ENCODE data around the gene TAF7L. TPM values are rescaled to one million over a fixed set of nuclear protein-coding genes. Genes with fewer than 3 reads are reported as not detected.

Gene TAF7L
- total and polyA plus RNA-seq, 4 donors, result 0.03 to 0.40 (median 0.33) TPM; not detected in 1

DNA sequence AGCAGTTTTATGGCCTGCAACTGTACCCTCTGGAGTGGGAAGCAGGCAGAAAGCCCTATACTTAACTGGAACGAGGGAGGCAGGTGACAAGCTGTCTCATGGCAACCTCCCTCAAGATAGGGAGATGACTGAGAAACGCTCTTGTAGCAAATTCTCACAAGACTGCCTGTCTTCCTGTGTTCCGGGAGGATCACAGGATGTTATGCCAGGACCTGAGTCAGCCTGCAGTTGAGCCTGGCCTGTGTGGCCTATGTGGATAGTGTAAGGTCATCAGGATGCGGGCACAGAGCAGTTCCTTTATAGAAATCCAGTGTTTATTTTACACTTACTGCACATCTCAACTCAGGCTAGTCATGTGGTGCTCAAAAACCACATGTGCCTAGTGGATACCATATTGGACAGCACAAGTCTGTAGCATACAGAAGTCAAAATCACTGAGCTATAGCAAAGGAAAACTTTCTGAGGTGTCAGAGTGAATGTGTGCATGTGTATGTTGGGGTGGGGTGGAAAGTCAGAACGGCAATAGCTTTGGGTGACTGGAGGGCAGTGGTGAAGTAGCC, 25.2 kb downstream of the TAF7L start:
- H3K9ac ChIP-seq (ENCODE audit: low read depth in 1 of 2, low read length in 2 of 2), result no peak overlapping the region
- TF ChIP-seq, protein P1, sequence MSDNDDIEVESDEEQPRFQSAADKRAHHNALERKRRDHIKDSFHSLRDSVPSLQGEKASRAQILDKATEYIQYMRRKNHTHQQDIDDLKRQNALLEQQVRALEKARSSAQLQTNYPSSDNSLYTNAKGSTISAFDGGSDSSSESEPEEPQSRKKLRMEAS (IDR thresholded peaks at IDR 0.05), result no peak
- no peak for TF ChIP-seq GABPA (IDR thresholded peaks at IDR 0.05 in 1 of 2, conservative IDR thresholded peaks at IDR 0.05 in 1 of 2)
- TF ChIP-seq, protein P2, sequence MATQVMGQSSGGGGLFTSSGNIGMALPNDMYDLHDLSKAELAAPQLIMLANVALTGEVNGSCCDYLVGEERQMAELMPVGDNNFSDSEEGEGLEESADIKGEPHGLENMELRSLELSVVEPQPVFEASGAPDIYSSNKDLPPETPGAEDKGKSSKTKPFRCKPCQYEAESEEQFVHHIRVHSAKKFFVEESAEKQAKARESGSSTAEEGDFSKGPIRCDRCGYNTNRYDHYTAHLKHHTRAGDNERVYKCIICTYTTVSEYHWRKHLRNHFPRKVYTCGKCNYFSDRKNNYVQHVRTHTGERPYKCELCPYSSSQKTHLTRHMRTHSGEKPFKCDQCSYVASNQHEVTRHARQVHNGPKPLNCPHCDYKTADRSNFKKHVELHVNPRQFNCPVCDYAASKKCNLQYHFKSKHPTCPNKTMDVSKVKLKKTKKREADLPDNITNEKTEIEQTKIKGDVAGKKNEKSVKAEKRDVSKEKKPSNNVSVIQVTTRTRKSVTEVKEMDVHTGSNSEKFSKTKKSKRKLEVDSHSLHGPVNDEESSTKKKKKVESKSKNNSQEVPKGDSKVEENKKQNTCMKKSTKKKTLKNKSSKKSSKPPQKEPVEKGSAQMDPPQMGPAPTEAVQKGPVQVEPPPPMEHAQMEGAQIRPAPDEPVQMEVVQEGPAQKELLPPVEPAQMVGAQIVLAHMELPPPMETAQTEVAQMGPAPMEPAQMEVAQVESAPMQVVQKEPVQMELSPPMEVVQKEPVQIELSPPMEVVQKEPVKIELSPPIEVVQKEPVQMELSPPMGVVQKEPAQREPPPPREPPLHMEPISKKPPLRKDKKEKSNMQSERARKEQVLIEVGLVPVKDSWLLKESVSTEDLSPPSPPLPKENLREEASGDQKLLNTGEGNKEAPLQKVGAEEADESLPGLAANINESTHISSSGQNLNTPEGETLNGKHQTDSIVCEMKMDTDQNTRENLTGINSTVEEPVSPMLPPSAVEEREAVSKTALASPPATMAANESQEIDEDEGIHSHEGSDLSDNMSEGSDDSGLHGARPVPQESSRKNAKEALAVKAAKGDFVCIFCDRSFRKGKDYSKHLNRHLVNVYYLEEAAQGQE (IDR thresholded peaks at IDR 0.05), result no peak
- no peak for TF ChIP-seq TAF1 (conservative IDR thresholded peaks at IDR 0.05)
- no peak for TF ChIP-seq YY1 (IDR thresholded peaks at IDR 0.05)
- no peak for TF ChIP-seq ZBTB33 (IDR thresholded peaks at IDR 0.05)
- TF ChIP-seq HNF4A (conservative IDR thresholded peaks at IDR 0.05), result no peak
- TF ChIP-seq NR2F2 (IDR thresholded peaks at IDR 0.05), result no peak
- no peak for TF ChIP-seq HNF4G (IDR thresholded peaks at IDR 0.05)
- no peak for TF ChIP-seq RAD21 (IDR thresholded peaks at IDR 0.05)
- no peak for TF ChIP-seq RXRA (IDR thresholded peaks at IDR 0.05)
- no peak for TF ChIP-seq EGR1 (IDR thresholded peaks at IDR 0.05; ENCODE audit: low read depth in 2 of 2)
- no peak for TF ChIP-seq JUND (IDR thresholded peaks at IDR 0.05)
- TF ChIP-seq SP1 (IDR thresholded peaks at IDR 0.05), result no peak
- no peak for TF ChIP-seq FOXA1 (IDR thresholded peaks at IDR 0.05)
- no peaks in the 10 kb centered on the region for H3K36me3 ChIP-seq (ENCODE audit: control insufficient read depth in 4 of 4, insufficient read depth in 3 of 4, low read depth in 1 of 4, low read length in 3 of 4)
- DNase-seq (ENCODE audit: low spot score), result no peak
- no peak overlapping the region for H3K27ac ChIP-seq (ENCODE audit: low read depth in 1 of 2, low read length in 2 of 2)
- H3K4me1 ChIP-seq (ENCODE audit: control insufficient read depth in 4 of 4, insufficient read depth in 4 of 4, low read length in 3 of 4), result no peaks in the 10 kb centered on the region
- 74% methylated on average over 5 of the region's 5 CpGs for WGBS
- H3K9me3 ChIP-seq (ENCODE audit: control insufficient read depth in 4 of 4, low read length in 3 of 4), result no peaks in the 10 kb centered on the region
- H3K27me3 ChIP-seq (ENCODE audit: control insufficient read depth in 4 of 4, insufficient read depth in 4 of 4, low read length in 3 of 4), result peaks cover 0 to 2% (median 0%) of the 10 kb centered on the region in 4 donors
- H3K4me3 ChIP-seq (ENCODE audit: low read depth in 1 of 3, low read length in 3 of 3), result no peak overlapping the region

- Histone ChIP-seq H3K9me3 (ENCODE audit: control insufficient read depth in 4 of 4, low read length in 3 of 4) (no peaks in the 10 kb centered on the region), H3K4me1 (ENCODE audit: control insufficient read depth in 4 of 4, insufficient read depth in 4 of 4, low read length in 3 of 4) (no peaks in the 10 kb centered on the region), H3K4me3 (ENCODE audit: low read depth in 1 of 3, low read length in 3 of 3) (no peak overlapping the region), H3K36me3 (ENCODE audit: control insufficient read depth in 4 of 4, insufficient read depth in 3 of 4, low read depth in 1 of 4, low read length in 3 of 4) (no peaks in the 10 kb centered on the region), H3K27me3 (ENCODE audit: control insufficient read depth in 4 of 4, insufficient read depth in 4 of 4, low read length in 3 of 4) (peaks cover 0 to 4% (median 0%) of the 10 kb centered on the region in 4 donors), H3K27ac (ENCODE audit: low read depth in 1 of 2, low read length in 2 of 2) (no peak overlapping the region), H3K9ac (ENCODE audit: low read depth in 1 of 2, low read length in 2 of 2) (no peak overlapping the region)
- 83% methylated on average over 2 of the region's 2 CpGs for WGBS
- no peak for DNase-seq (ENCODE audit: low spot score)
- TF ChIP-seq JUND (IDR thresholded peaks at IDR 0.05), result no peak
- TF ChIP-seq GABPA (IDR thresholded peaks at IDR 0.05 in 1 of 2, conservative IDR thresholded peaks at IDR 0.05 in 1 of 2), result no peak
- TF ChIP-seq, protein P2 (IDR thresholded peaks at IDR 0.05), result no peak
- no peak for TF ChIP-seq ATF3 (IDR thresholded peaks at IDR 0.05)
- no peak for TF ChIP-seq HNF4A (conservative IDR thresholded peaks at IDR 0.05)
- no peak for TF ChIP-seq SP1 (IDR thresholded peaks at IDR 0.05)
- no peak for TF ChIP-seq RXRA (IDR thresholded peaks at IDR 0.05)
- TF ChIP-seq EGR1 (IDR thresholded peaks at IDR 0.05; ENCODE audit: low read depth in 2 of 2), result no peak
- no peak for TF ChIP-seq RAD21 (IDR thresholded peaks at IDR 0.05)
- no peak for TF ChIP-seq NR2F2 (IDR thresholded peaks at IDR 0.05)
- TF ChIP-seq, protein P1 (IDR thresholded peaks at IDR 0.05), result no peak
- no peak for TF ChIP-seq CTCF (IDR thresholded peaks at IDR 0.05; ENCODE audit: low read depth, low read length, missing input control)
- TF ChIP-seq FOXA2 (IDR thresholded peaks at IDR 0.05), result no peak
- TF ChIP-seq FOXA1 (IDR thresholded peaks at IDR 0.05), result no peak
- TF ChIP-seq YY1 (IDR thresholded peaks at IDR 0.05), result no peak
- TF ChIP-seq HNF4G (IDR thresholded peaks at IDR 0.05), result no peak
Measured at GRCh38 chrX:101263766-101264165, 27.4 kb downstream of the TAF7L start.
